Ascending aorta (tissue), 2 donors: ENCODE results near the gene SOX30. TPM values are rescaled to one million over a fixed set of nuclear protein-coding genes. Genes with fewer than 3 reads are reported as not detected.

Experiments used
- DNase-seq, 2 donors: peaks; one replicate each; pipeline ENCODE4 v3.0.0-alpha.2; 2019; ENCODE audit warnings: low spot score in 2 of 2
- H3K27ac ChIP-seq, 2 donors: fragments of 200-600 bp; sonication (generic); one replicate each; pipeline ENCODE4 v1.5.1; 2016 to 2017; ENCODE audit warnings: mild to moderate bottlenecking in 1 of 2
- H3K27me3 ChIP-seq: fragments of 200-600 bp; sonication (generic); one replicate; pipeline ENCODE4 v1.5.1; 2017
- H3K36me3 ChIP-seq, 2 donors: fragments of 200-600 bp; sonication (generic); one replicate each; pipeline ENCODE4 v1.5.1; 2016
- H3K4me1 ChIP-seq, 2 donors: fragments of 200-600 bp; sonication (generic); one replicate each; pipeline ENCODE4 v1.5.1; 2016 to 2017; ENCODE audit warnings: mild to moderate bottlenecking in 1 of 2
- H3K4me3 ChIP-seq, 2 donors: fragments of 200-600 bp; sonication (generic); one replicate each; pipeline ENCODE4 v1.5.1; 2016 to 2017; ENCODE audit warnings: mild to moderate bottlenecking in 1 of 2
- H3K9me3 ChIP-seq, 2 donors: fragments of 200-600 bp; sonication (generic); one replicate each; pipeline ENCODE4 v1.5.1; 2016
- intact Hi-C: fragments of 100-400 bp; cut with DNase I; formaldehyde crosslinking; loops from one replicate; pipeline ENCODE4 v1.15.1; 2023
- total RNA-seq: library from RNA; depleted of rRNA; stranded (reverse); fragments of >200 nt; gene quantifications from one replicate; pipeline ENCODE4 v1.1.0, GENCODE V29; 2016
- TF ChIP-seq, protein P1 (sequence below), 3 experiments: fragments of 200-600 bp in 2 of 3; fragments of 450-650 bp in 1 of 3; sonication (generic) in 2 of 3; IDR thresholded peaks; one replicate each; pipeline ENCODE4 v1.5.1; 2016 to 2019; ENCODE audit warnings: antibody characterized with exemption in 3 of 3, mild to moderate bottlenecking in 1 of 3, moderate library complexity in 1 of 3

The SOX30 gene
- total RNA-seq, 1 donor from 2014 or later: not detected

DNA sequence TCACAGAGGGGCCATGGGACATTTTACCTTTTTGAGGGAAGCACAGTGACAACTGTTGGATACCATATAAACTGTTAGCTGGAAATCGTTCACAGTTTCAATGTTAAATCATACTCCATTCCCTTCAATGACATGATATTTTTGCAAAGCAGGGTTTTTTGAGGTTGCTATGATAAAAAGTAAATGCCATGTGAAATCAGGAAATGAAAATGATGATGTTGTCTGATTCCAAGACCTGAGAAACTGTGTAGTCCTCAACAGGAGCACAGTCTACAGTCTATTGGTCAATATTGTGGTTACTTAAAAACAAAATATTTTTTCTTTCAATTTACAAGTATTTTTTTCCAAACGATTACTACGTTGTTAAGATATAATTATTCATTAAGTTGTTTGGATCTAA, 52.7 kb downstream of the SOX30 start:
- no peak overlapping the region for H3K27ac ChIP-seq
- no peaks in the 10 kb centered on the region for H3K9me3 ChIP-seq
- no peak overlapping the region for H3K4me3 ChIP-seq
- no peaks in the 10 kb centered on the region for H3K4me1 ChIP-seq
- TF ChIP-seq, protein P1, sequence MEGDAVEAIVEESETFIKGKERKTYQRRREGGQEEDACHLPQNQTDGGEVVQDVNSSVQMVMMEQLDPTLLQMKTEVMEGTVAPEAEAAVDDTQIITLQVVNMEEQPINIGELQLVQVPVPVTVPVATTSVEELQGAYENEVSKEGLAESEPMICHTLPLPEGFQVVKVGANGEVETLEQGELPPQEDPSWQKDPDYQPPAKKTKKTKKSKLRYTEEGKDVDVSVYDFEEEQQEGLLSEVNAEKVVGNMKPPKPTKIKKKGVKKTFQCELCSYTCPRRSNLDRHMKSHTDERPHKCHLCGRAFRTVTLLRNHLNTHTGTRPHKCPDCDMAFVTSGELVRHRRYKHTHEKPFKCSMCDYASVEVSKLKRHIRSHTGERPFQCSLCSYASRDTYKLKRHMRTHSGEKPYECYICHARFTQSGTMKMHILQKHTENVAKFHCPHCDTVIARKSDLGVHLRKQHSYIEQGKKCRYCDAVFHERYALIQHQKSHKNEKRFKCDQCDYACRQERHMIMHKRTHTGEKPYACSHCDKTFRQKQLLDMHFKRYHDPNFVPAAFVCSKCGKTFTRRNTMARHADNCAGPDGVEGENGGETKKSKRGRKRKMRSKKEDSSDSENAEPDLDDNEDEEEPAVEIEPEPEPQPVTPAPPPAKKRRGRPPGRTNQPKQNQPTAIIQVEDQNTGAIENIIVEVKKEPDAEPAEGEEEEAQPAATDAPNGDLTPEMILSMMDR (IDR thresholded peaks at IDR 0.05): no peak
- intact Hi-C loops: no loop called here
- H3K27me3 ChIP-seq: no peaks in the 10 kb centered on the region
- no peak for DNase-seq
- no peaks in the 10 kb centered on the region for H3K36me3 ChIP-seq

GRCh38 chr5:157598350-157598936, 53.8 kb downstream of the SOX30 start:
- H3K9me3 ChIP-seq: no peaks in the 10 kb centered on the region
- H3K27me3 ChIP-seq: no peaks in the 10 kb centered on the region
- intact Hi-C loops: no loop called here
- H3K4me1 ChIP-seq: no peaks in the 10 kb centered on the region
- no peaks in the 10 kb centered on the region for H3K36me3 ChIP-seq
- H3K4me3 ChIP-seq: no peak overlapping the region
- H3K27ac ChIP-seq: no peak overlapping the region
- TF ChIP-seq, protein P1 (IDR thresholded peaks at IDR 0.05): no peak
- no peak for DNase-seq

GRCh38 chr5:157597277-157597676, 55.0 kb downstream of the SOX30 start:
- H3K9me3 ChIP-seq: no peaks in the 10 kb centered on the region
- no peak overlapping the region for H3K27ac ChIP-seq
- H3K36me3 ChIP-seq: no peaks in the 10 kb centered on the region
- DNase-seq: no peak
- TF ChIP-seq, protein P1 (IDR thresholded peaks at IDR 0.05): no peak
- H3K4me3 ChIP-seq: no peak overlapping the region
- H3K27me3 ChIP-seq: no peaks in the 10 kb centered on the region
- no peaks in the 10 kb centered on the region for H3K4me1 ChIP-seq
- intact Hi-C loops: no loop called here

- Histone ChIP-seq H3K27me3 (no peaks in the 10 kb centered on the region), H3K4me1 (no peaks in the 10 kb centered on the region), H3K36me3 (no peaks in the 10 kb centered on the region), H3K27ac (no peak overlapping the region), H3K4me3 (no peak overlapping the region), H3K9me3 (no peaks in the 10 kb centered on the region)
- intact Hi-C loops: no loop called here
- TF ChIP-seq, protein P1 (IDR thresholded peaks at IDR 0.05): no peak
- DNase-seq: no peak
Observed at GRCh38 chr5:157596487-157596886, 55.8 kb downstream of the SOX30 start.

GRCh38 chr5:157594675-157595459, 57.4 kb downstream of the SOX30 start:
- Histone ChIP-seq H3K27me3 (no peaks in the 10 kb centered on the region), H3K27ac (no peak overlapping the region), H3K36me3 (no peaks in the 10 kb centered on the region), H3K4me3 (no peak overlapping the region), H3K4me1 (no peaks in the 10 kb centered on the region), H3K9me3 (no peaks in the 10 kb centered on the region)
- intact Hi-C loops: no loop called here
- TF ChIP-seq, protein P1 (IDR thresholded peaks at IDR 0.05): no peak
- DNase-seq: no peak
